Common myeloid progenitor, CD34-positive (primary cell): ENCODE measurements around the gene PLEKHJ1.

ENCODE experiments used
- CTCF ChIA-PET: fragments of 350-600 bp; sonication (Branson Sonifier 250); formaldehyde crosslinking; loops from one replicate; lab custom pipeline; 2021; ENCODE audit warnings: antibody characterized with exemption; lab: Charles Lee
- POLR2A ChIA-PET: fragments of 350-600 bp; sonication (Branson Sonifier 250); formaldehyde crosslinking; loops from one replicate; lab custom pipeline; 2021; ENCODE audit warnings: antibody characterized with exemption; lab: Charles Lee
- DNase-seq, 3 donors: peaks; one replicate each; pipeline versions ENCODE4 v3.0.0 to v3.0.0-alpha.2; 2013
- H3K27ac ChIP-seq, 2 experiments: 1 replicate in 1 of 2; 2 replicates in 1 of 2; pipeline ENCODE4 v1.7.0; 2013; ENCODE audit warnings: inconsistent platforms in 2 of 2, low read length in 2 of 2, mild to moderate bottlenecking in 2 of 2, low read depth in 1 of 2, moderate library complexity in 1 of 2; ENCODE audit not compliant: severe bottlenecking in 2 of 2, insufficient read depth in 1 of 2, poor library complexity in 1 of 2
- H3K27me3 ChIP-seq, 5 experiments: replicated peaks in 2 of 5; 1 replicate in 3 of 5; 2 replicates in 2 of 5; pipeline versions ENCODE4 v1.6.1 to v1.7.0; 2013; ENCODE audit warnings: low read length in 4 of 5, mild to moderate bottlenecking in 2 of 5, moderate library complexity in 2 of 5, inconsistent platforms in 1 of 5; ENCODE audit not compliant: insufficient read depth in 5 of 5, control insufficient read depth in 4 of 5
- H3K36me3 ChIP-seq, 4 experiments: 1 replicate in 2 of 4; 2 replicates in 2 of 4; pipeline versions ENCODE4 v1.6.1 to v1.7.0; 2013; ENCODE audit warnings: low read length in 3 of 4, control low read depth in 1 of 4, mild to moderate bottlenecking in 1 of 4; ENCODE audit not compliant: control insufficient read depth in 4 of 4, insufficient read depth in 4 of 4
- H3K4me1 ChIP-seq, 4 experiments: 1 replicate in 3 of 4; 2 replicates in 1 of 4; pipeline versions ENCODE4 v1.6.1 to v1.7.1; 2013; ENCODE audit warnings: low read length in 3 of 4, mild to moderate bottlenecking in 3 of 4, control low read depth in 1 of 4, inconsistent platforms in 1 of 4, moderate library complexity in 1 of 4; ENCODE audit not compliant: control insufficient read depth in 4 of 4, insufficient read depth in 4 of 4; ENCODE audit errors: control extremely low read depth in 1 of 4
- H3K4me3 ChIP-seq, 7 experiments: 1 replicate in 4 of 7; 2 replicates in 3 of 7; pipeline versions ENCODE4 v1.5.1 to v1.7.0; 2013; ENCODE audit warnings: mild to moderate bottlenecking in 7 of 7, low read length in 6 of 7, moderate library complexity in 6 of 7, inconsistent platforms in 2 of 7, low read depth in 2 of 7, control low read depth in 1 of 7; ENCODE audit not compliant: insufficient read depth in 4 of 7, control insufficient read depth in 1 of 7; ENCODE audit errors: extremely low read depth in 1 of 7
- H3K9me3 ChIP-seq, 5 experiments: 1 replicate in 4 of 5; 2 replicates in 1 of 5; pipeline versions ENCODE4 v1.6.1 to v1.7.1; 2013; ENCODE audit warnings: low read length in 4 of 5, mild to moderate bottlenecking in 2 of 5, inconsistent platforms in 1 of 5, low read depth in 1 of 5, moderate library complexity in 1 of 5; ENCODE audit not compliant: control insufficient read depth in 4 of 5, insufficient read depth in 2 of 5; ENCODE audit errors: control extremely low read depth in 1 of 5
- WGBS: methylation state at CpG from one replicate; pipeline ENCODE4 v1.1.5; 2013; ENCODE audit not compliant: insufficient coverage; 5-methylcytosine and 5-hydroxymethylcytosine counted together

The PLEKHJ1 gene

DNA sequence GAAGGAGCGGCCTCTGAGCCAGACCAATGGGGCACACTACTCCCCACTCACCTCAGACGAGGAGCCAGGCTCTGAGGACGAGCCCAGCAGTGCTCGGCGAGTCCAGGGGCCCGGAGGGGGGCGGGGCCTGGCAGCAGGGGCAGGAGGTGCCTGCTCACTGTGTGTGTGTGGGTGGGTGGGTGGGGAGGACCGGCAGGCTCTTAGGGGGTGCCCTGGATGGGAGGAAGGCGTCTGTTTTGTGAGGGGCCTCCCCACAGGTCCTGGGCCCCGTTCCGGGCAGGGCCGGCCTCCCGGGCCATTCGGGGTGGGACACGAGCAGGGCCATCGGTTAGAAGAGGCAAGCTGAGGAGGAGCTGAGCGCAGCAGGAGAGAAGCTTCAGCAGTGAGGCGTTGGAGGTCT lies 12.7 kb downstream of the PLEKHJ1 start:
- DNase-seq, result no peak
- Histone ChIP-seq H3K36me3 (peaks cover 16 to 87% (median 59%) of the 10 kb centered on the region in 4 experiments), H3K27ac (no peak overlapping the region), H3K4me1 (no peaks in the 10 kb centered on the region), H3K4me3 (no peak overlapping the region), H3K27me3 (no peaks in the 10 kb centered on the region), H3K9me3 (no peaks in the 10 kb centered on the region)
- ChIA-PET POLR2A (no interaction called here), CTCF (interaction anchor here (0.6 to 1.4 kb wide), 2 partner anchors 65 to 70 kb away, joined by 3 to 4 read pairs; no protein-coding TSS in a partner anchor)
- 92% methylated on average over 9 of the region's 18 CpGs for WGBS

DNA sequence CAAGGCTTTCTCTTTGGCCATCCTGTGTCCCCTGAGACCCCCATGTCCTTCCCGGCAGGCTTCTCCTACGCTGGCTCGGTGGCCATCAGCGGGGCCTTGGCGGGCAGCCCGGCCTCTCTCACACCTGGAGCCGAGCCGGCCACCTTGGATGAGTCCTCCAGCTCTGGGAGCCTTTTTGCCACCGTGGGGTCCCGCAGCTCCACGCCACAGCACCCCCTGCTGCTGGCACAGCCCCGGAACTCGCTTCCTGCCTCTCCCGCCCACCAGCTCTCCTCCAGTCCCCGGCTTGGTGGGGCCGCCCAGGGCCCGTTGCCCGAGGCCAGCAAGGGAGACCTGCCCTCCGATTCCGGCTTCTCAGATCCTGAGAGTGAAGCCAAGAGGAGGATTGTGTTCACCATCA lies 14.2 kb downstream of the PLEKHJ1 start:
- Histone ChIP-seq H3K4me1 (no peaks in the 10 kb centered on the region), H3K36me3 (peaks cover 20 to 89% (median 64%) of the 10 kb centered on the region in 4 experiments), H3K27ac (no peak overlapping the region), H3K4me3 (no peak overlapping the region), H3K27me3 (no peaks in the 10 kb centered on the region), H3K9me3 (no peaks in the 10 kb centered on the region)
- DNase-seq, result peak in 1 of 3 donors; percentile 26
- ChIA-PET CTCF (interaction anchor here (1.6 to 2.1 kb wide), 4 partner anchors 15 to 66 kb away, joined by 4 to 10 read pairs (median 6); no protein-coding TSS in a partner anchor), POLR2A (no interaction called here)
- 96% methylated on average over 19 of the region's 20 CpGs for WGBS

DNA sequence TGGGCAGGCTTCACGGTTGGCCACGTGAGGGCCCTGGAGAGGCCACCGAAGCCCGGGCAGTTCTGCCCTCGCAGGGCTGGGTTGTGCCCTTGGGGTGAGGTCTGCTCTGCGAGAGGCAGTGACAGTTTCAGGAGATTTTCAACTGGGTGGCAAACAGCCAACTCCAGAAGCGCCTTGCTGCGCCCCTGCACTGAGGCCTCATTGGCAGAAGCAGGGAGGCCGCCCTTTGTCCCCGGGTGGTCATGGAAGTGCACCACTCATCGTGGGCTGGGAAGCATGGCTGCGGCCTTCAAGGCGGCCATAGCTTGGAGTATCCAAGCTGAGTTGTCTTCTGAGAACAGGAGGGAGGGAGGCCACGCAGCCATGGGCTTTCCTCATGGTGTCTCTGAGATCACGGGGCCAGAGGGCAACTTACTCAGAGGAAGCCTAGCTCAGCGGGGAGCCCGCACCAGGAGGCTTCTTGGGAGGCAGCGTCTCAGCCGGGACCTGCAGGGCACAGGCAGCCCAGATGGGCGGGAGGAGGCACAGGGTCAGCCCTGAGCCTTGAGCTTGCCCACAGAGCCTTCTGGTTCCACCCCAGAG lies 14.8 kb downstream of the PLEKHJ1 start:
- CTCF ChIA-PET, result interaction anchor here (1.6 to 2.1 kb wide), 4 partner anchors 14 to 65 kb away, joined by 4 to 10 read pairs (median 6); no protein-coding TSS in a partner anchor
- peaks cover 20 to 90% (median 66%) of the 10 kb centered on the region in 4 experiments for H3K36me3 ChIP-seq
- no peaks in the 10 kb centered on the region for H3K27me3 ChIP-seq
- H3K4me1 ChIP-seq, result no peaks in the 10 kb centered on the region
- H3K9me3 ChIP-seq, result no peaks in the 10 kb centered on the region
- 95% methylated on average over 17 of the region's 20 CpGs for WGBS
- POLR2A ChIA-PET, result no interaction called here
- no peak overlapping the region for H3K4me3 ChIP-seq
- no peak overlapping the region for H3K27ac ChIP-seq
- DNase-seq, result no peak

DNA sequence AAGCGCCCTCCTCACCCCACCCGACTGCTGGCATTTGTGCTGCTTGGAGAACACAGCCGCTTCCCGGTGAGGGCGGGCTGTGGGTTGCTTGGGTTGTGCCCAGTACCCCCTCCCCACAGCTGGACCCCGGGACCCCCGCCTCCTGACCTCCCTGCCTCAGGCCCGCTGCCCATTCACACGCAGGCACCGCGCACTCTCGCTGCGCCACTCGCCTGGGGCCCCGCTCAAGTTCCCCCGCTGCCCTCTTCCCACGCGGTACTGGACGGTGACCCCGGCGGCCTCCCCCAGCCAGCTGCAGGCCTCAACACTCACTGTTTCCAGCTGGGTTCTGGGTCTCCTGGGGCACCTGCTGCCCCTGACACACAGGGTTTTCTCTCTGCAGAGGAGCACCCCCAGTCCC lies 16.4 kb downstream of the PLEKHJ1 start:
- H3K36me3 ChIP-seq, result peaks cover 20 to 90% (median 65%) of the 10 kb centered on the region in 4 experiments
- ChIA-PET POLR2A (no interaction called here), CTCF (interaction anchor here (1.0 kb wide), 1 partner anchor 20 kb away, joined by 3 read pairs; no protein-coding TSS in a partner anchor)
- H3K9me3 ChIP-seq, result no peaks in the 10 kb centered on the region
- no peaks in the 10 kb centered on the region for H3K4me1 ChIP-seq
- H3K27ac ChIP-seq, result no peak overlapping the region
- no peaks in the 10 kb centered on the region for H3K27me3 ChIP-seq
- H3K4me3 ChIP-seq, result no peak overlapping the region
- no peak for DNase-seq
- 94% methylated on average over 20 of the region's 21 CpGs for WGBS

DNA sequence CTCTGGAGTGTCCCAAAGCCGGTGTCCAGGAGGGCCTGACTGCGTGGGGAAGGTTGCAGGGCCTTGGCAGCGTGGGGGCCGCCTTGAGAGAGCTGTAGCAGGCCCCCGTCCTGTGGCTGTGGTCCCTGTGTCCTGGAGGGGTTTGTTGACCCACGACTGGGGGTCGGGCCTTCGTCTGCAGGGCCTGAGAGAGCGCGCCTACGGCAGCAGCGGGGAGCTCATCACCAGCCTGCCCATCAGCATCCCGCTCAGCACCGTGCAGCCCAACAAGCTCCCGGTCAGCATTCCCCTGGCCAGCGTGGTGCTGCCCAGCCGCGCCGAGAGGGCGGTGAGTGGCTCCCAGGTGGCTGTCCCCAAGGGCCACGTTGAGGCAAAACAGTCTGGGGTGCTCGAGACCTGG lies 18.5 kb downstream of the PLEKHJ1 start:
- POLR2A ChIA-PET, result no interaction called here

DNA sequence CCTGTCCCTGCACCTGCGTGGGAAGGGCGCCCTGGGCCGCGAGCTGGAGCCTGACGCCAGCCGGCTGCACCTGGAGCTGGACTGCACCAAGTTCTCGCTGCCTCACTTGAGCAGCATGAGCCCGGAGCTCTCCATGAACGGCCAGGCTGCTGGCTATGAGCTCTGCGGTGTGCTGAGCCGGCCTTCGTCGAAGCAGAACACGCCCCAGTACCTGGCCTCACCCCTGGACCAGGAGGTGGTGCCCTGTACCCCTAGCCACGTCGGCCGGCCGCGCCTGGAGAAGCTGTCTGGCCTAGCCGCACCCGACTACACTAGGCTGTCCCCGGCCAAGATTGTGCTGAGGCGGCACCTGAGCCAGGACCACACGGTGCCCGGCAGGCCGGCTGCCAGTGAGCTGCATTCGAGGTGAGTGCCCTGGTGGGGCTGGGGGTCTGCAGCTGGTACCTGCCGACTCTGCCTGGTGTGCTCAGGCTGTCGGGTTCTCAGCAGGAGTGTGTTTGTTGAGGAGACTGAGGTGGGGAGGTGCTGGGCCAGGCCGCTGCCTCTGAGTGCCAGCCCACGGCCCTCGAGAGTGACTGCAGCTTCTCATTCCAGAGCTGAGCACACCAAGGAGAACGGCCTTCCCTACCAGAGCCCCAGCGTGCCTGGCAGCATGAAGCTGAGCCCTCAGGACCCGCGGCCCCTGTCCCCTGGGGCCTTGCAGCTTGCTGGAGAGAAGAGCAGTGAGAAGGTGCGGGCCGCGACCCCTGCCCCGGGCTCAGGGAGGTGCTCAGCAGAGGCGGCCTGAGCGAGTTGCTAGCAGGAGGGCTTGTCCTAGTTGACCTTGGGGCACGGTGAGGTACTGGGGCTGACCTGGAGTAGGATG lies 19.5 kb downstream of the PLEKHJ1 start:
- Histone ChIP-seq H3K4me1 (no peaks in the 10 kb centered on the region), H3K36me3 (peaks cover 12 to 94% (median 75%) of the 10 kb centered on the region in 4 experiments), H3K27ac (no peak overlapping the region), H3K27me3 (no peaks in the 10 kb centered on the region), H3K9me3 (no peaks in the 10 kb centered on the region), H3K4me3 (no peak overlapping the region)
- ChIA-PET CTCF (interaction anchor here (0.7 to 2.1 kb wide), 5 partner anchors 9 to 62 kb away, joined by 3 to 10 read pairs (median 3); no protein-coding TSS in a partner anchor), POLR2A (no interaction called here)
- WGBS, result 98% methylated on average over 39 of the region's 43 CpGs
- no peak for DNase-seq

More for the DNA sequence above, 18.5 kb downstream of the PLEKHJ1 start:
- H3K4me1 ChIP-seq, result no peaks in the 10 kb centered on the region
- no peaks in the 10 kb centered on the region for H3K9me3 ChIP-seq
- H3K36me3 ChIP-seq, result peaks cover 14 to 94% (median 72%) of the 10 kb centered on the region in 4 experiments
- H3K4me3 ChIP-seq, result no peak overlapping the region
- WGBS, result 94% methylated on average over 22 of the region's 22 CpGs
- CTCF ChIA-PET, result no interaction called here
- no peaks in the 10 kb centered on the region for H3K27me3 ChIP-seq
- no peak overlapping the region for H3K27ac ChIP-seq
- no peak for DNase-seq
